ENCODE measurements around the gene GALR1.
"Not testable (repeated sequence)": the region's sequence is repeated elsewhere in the genome, so short reads cannot be mapped to it uniquely, and the experiment has no call there.

Gene GALR1

DNA sequence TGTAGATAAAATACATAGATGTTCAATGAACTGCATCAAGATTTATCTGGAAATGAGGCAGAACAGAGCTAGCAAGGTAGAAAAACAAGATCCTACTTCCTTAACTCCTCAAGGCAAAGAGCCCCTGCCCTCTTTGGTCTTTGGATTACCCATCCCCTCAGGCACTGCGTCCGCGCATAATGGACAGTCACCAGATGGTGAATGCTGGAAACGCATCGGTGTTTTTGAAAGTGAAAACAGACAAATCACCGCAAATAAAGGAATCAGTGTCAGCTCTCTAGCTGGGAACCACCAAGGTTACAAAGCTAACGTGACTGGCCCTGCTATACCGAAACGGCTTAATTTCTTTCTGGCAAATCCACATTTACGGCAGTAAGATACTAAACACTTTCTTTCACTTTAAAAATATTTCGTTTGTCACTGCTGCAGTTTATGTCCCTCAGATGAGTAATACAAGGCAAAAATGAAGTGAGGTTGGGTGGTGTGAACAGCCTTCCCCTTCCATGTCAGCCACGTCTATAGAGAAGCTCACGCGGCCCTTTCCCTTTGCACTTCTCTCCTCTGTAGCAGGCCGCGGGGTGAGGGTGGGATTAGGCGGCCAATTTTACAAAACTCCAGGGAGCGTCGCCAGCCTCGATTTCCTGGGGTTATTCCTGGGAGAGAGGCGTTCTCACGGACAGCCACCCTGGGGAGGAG is 627 bp upstream of the GALR1 start:
- in situ Hi-C loops (cut with MboI; ENCODE audit: low sequenced_read_pairs) = no loop called here

DNA sequence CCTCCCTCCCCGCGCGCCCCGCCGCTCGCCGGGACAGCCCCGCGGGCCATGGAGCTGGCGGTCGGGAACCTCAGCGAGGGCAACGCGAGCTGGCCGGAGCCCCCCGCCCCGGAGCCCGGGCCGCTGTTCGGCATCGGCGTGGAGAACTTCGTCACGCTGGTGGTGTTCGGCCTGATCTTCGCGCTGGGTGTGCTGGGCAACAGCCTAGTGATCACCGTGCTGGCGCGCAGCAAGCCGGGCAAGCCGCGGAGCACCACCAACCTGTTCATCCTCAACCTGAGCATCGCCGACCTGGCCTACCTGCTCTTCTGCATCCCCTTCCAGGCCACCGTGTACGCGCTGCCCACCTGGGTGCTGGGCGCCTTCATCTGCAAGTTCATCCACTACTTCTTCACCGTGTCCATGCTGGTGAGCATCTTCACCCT is 865 bp downstream of the GALR1 start:
- in situ Hi-C loops (cut with MboI; ENCODE audit: low sequenced_read_pairs) = no loop called here

- in situ Hi-C loops (cut with MboI; ENCODE audit: low sequenced_read_pairs) = no loop called here
Measured at GRCh38 chr18:77250926-77251729, 1.5 kb downstream of the GALR1 start.

- in situ Hi-C loops (cut with MboI; ENCODE audit: low sequenced_read_pairs) = no loop called here
Measured at GRCh38 chr18:77251730-77252050, 2.0 kb downstream of the GALR1 start.

GRCh38 chr18:77254711-77255405 is 5.2 kb downstream of the GALR1 start:
- in situ Hi-C loops (cut with MboI; ENCODE audit: low sequenced_read_pairs) = no loop called here

GRCh38 chr18:77255426-77256105 is 5.9 kb downstream of the GALR1 start:
- in situ Hi-C loops (cut with MboI; ENCODE audit: low sequenced_read_pairs) = no loop called here

DNA sequence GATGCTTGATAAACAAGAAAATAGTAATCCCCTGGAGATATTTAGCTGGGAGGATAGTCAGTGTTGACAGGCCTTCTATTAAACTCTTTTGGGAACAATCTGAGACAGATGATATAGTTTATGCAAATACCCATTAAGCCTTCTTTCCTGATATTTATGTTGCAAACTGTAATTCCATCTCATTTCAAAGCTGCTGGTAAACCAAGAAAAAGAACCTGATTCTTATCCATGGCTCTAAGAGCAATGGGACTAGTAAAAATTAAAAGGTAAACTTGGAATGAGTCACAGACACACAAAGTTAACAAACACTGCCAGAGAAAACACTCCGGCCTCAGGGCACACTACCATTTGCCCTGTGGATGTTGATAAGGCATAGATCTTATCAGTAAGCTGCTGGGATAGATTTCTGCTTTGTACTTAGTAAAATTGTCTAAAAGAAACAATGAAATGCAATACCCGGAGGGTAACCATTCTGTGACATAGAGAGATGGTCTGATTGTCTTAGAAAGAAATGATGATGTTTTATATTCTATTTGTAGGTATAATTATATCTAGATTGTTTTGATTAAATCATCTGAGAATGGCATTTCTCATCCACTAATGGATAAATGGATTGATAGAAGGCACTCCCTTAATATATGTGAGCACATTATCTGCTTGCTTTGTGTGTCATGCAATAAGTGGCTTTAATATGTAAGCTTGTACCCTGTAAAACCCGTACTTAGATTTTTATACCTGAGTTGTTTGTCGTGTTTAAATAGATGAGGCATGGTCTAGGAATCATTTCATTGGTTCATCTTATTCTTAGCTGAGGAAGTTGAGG is 13.2 kb downstream of the GALR1 start:
- in situ Hi-C loops (cut with MboI; ENCODE audit: low sequenced_read_pairs) = no loop called here

- in situ Hi-C loops (cut with MboI; ENCODE audit: low sequenced_read_pairs) = no loop called here
Measured at GRCh38 chr18:77263466-77263763, 13.8 kb downstream of the GALR1 start.

DNA sequence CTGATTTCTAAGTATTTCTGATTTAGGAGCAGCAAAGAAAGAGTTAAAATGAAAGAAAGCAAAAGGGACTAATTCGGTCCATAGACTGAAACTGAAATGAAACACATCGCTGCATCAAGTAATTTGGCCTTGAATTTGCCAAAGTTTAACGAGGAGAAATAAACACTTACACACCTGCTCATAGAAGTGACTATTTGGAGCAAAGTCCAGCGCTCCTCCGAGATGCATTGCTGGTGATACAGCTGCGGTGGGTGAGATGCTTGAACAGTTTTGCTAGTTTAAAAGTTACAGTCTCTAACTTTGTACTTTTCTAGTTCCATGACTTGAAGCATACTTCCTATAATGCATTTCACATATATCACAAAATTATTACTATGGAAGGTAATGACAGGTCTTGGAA is 18.3 kb downstream of the GALR1 start:
- in situ Hi-C loops (cut with MboI; ENCODE audit: low sequenced_read_pairs) = no loop called here

DNA sequence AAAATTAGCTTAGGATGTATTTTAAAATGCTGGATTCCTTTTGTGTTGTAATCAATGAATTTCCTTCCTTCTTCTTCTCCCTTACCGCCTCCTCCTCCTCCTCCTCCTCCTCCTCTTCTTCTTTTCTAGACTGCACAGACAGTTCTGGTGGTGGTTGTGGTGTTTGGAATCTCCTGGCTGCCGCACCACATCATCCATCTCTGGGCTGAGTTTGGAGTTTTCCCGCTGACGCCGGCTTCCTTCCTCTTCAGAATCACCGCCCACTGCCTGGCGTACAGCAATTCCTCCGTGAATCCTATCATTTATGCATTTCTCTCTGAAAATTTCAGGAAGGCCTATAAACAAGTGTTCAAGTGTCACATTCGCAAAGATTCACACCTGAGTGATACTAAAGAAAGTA is 18.8 kb downstream of the GALR1 start:
- in situ Hi-C loops (cut with MboI; ENCODE audit: low sequenced_read_pairs) = no loop called here

DNA sequence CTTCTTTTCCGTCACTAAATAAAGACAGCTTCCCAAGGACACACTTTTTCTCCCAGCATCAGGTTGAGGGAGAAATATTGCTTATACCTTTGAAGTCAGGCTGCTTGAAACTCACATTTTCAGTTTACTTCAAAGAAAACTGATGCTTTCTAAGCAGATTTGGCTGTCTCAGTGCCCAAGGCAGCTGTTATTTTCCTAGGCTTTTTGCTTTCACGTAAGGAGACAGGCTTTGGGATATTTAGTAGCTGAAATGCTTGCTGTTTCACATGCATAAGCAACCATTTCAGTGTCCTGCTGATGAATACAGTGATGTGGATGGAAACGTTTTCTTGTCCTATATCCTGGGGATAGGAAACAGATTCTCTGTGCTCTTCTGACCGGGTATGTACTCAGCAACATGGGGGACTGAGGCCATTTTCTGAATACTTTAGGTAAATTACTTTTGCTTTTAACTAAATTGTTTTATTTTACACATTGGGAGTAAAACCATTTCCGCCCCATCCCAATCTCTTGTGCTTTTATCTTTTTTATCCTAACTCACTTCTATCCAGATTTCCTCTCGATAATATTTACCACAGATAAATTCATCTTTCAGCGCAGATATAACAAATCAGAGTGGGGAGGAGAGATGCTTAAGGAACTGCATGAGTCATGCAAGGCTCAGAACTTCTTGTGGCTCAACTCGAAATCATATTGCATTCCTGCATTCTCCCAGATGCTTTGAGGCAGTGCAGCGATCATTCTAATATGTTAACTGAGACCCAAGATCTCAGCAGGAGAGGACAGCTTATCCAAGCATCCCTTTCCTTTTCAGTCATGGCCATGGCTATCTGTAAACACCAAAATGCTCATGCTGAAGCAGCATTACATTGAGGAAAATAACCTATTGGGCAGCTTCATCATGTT is 22.2 kb downstream of the GALR1 start:
- in situ Hi-C loops (cut with MboI; ENCODE audit: low sequenced_read_pairs) = no loop called here

DNA sequence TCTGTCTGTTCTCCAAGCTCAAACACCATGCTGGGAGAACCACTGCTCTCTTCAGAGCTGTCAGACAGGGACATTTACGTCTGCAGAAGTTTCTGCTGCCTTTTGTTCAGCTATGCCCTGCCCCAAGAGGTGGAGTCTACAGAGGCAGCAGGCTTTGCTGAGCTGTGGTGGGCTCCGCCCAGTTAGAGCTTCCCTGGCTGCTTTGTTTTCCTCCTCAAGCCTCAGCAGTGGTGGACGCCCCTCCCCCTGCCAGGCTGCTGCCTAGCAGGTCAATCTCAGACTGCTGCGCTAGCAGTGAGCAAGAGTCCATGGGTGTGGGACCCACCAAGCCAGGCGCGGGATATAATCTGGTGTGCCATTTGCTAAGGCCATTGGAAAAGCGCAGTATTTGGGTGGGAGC is 41.2 kb downstream of the GALR1 start:
- in situ Hi-C loops (cut with MboI; ENCODE audit: low sequenced_read_pairs) = not testable (repeated sequence)

DNA sequence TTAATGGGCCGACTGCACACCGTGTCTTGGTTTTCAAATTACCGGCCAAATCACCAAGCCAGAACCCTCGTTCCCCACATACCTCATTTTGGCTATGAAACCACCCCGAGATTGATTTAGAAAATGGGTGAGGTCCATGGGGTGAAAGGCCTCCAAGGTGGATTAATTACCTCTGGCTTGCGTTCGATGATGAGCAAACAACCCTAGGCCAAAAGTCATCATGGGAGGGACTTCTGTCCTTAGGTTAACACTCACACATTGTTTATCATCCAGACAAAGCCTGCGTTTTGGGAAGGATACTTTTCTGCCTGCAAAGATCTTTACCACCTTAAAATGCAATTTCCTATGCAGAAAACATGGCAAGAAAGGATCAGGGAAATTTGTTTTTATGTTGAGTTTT is 48.5 kb downstream of the GALR1 start:
- in situ Hi-C loops (cut with MboI; ENCODE audit: low sequenced_read_pairs) = no loop called here

DNA sequence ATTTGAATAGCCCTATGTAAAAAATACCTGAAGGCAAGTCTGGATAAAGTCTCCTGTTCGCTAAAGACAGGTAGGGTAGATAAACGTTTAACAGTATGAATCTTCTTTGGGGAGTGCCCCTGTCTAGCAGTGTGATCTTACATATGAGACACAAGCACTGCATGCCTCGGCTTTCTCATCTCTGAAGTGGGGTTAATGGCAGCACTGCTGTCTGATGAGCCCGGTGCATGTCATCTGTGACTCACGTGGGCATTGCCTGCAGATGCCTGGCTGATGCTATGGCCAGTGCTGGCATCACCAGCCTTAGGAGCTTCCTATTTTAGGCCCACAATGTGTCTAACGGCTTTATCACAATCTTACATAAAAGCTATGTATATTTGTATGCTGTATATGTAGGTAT is 50.1 kb downstream of the GALR1 start:
- in situ Hi-C loops (cut with MboI; ENCODE audit: low sequenced_read_pairs) = no loop called here

GRCh38 chr18:77300579-77300978 is 50.9 kb downstream of the GALR1 start:
- in situ Hi-C loops (cut with MboI; ENCODE audit: low sequenced_read_pairs) = no loop called here

- in situ Hi-C loops (cut with MboI; ENCODE audit: low sequenced_read_pairs) = no loop called here
Measured at GRCh38 chr18:77304268-77304667, 54.6 kb downstream of the GALR1 start.

GRCh38 chr18:77305676-77306075 is 56.0 kb downstream of the GALR1 start:
- in situ Hi-C loops (cut with MboI; ENCODE audit: low sequenced_read_pairs) = no loop called here

DNA sequence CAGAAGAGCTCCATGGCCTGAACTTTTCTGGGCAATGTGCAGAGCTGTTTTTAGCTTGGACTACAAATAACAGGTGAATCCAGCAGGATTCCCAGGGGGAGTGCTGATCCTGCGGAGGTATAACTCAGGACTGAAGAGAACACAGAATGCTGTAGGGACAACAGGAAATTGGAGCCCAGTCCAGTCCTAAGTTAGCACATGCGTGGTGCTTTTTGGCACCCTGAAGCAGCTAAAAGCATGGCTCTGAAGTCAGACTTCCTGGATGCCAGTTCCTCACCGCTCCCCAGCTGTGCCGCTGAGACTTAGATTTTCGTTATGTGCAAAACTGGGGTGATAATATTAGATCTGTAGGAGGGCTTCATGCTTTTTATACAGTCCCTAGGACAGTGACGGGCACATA is 58.6 kb downstream of the GALR1 start:
- in situ Hi-C loops (cut with MboI; ENCODE audit: low sequenced_read_pairs) = no loop called here

- in situ Hi-C loops (cut with MboI; ENCODE audit: low sequenced_read_pairs) = no loop called here
Measured at GRCh38 chr18:77314511-77314910, 64.9 kb downstream of the GALR1 start.

- in situ Hi-C loops (cut with MboI; ENCODE audit: low sequenced_read_pairs) = no loop called here
Measured at GRCh38 chr18:77314952-77315351, 65.3 kb downstream of the GALR1 start.
